GM18867 (cell line): ENCODE results near the gene IDE.
"Not testable (repeated sequence)": the region's sequence is repeated elsewhere in the genome, so short reads cannot be mapped to it uniquely, and the experiment has no call there.

ENCODE experiments used
- ATAC-seq: cut with Tn5 transposase; IDR thresholded peaks from one replicate; pipeline ENCODE4 v1.9.1; 2021; ENCODE audit warnings: mild to moderate bottlenecking, moderate library complexity; ENCODE audit not compliant: unreplicated experiment

The IDE gene

GRCh38 chr10:92492748-92493240 lies 81.1 kb downstream of the IDE start:
- no peak for ATAC-seq

DNA sequence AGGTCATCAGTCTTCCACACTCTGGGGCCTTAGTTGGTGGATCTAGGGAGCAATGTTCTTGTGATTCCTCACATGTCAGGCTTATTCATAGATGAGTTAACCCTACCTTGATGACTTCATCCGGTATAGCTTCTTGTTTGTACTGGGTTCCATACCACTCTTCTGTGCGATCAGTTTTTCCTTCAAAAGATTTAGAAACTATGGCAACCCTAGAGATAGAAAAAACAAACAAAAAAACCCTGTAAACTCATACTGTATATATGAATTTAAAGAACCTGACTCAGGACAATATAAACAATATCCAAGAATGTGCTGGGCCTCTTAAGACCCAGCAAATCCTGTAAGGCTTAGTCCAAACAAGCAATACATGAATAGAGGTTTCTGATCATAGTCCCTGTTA lies 83.5 kb downstream of the IDE start:
- ATAC-seq = no peak

DNA sequence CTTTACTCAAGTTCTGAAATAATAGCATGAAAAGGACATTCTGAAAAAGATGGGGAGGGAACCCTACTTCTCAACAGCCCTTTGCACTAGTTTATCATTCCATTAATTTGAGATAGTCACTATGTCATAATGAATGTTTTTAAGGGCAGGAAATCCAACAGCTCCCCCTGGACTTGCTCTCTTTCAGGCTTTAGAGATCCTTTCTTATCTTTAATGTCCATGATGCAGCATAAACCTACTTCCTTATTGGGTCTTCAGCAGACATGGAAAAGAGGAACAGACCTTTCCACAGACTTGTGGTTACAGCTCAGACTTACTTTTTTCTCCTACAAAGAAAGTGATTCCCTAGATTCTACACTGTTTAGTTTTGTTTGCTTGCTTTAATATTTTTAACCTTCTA lies 87.3 kb downstream of the IDE start:
- ATAC-seq = no peak

DNA sequence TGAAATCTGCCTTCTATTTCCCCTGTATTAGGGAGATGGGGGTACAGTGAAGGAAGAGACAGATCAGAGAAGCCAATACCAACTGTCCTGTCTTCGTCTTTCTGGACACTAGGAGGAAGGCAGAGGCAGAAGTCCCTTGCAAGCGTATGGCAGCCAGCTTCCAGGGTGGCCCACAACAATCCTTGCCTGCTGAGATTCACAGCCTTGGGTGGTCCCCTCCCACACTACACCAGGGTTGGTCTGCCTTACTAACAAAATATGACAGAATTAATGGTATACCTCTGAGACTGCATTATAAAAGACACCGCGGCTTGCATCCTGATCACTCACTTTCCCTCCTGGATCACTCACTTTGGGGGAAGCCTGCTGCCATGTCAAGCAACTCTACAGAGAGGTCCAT lies 90.4 kb downstream of the IDE start:
- ATAC-seq = no peak

DNA sequence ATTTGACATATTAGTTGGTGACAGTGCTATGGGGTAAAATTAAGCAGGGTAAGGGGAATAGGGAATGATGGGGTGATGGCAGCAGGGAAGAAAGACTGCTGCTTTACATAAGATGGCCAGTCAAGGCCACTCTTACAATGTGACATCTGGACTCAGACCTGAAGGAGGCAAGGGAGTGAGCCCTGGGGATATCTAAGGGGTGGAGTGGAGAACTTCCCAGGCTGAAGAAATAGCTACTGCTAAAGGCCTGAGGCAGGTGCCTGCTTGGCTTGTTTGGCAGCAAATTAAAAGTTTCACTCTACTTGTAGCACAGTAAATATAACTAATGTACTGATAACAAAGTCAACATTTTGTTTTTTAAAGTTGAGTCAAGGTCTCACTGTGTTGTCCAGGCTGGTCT lies 93.5 kb downstream of the IDE start:
- no peak for ATAC-seq

- ATAC-seq = no peak
Observed at GRCh38 chr10:92479547-92479946, 94.3 kb downstream of the IDE start.

DNA sequence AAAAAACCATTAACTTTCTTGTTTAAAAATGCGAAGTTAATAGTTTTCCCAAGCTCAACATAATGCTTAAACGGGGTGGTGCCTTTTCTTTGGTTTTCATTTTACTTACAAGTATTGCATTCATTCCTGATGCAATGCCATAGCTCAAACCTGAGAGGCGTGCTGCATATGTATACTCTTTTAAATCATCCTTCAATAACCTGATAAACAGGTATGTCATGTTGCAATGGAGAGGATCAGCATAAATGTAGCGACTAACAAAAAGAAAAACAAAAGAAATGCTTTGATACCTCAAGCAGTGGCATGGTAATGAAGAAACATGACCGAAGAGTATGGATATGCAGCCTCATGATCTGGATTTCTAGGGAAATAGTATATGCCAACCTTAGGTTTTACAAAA lies 95.4 kb downstream of the IDE start:
- no peak for ATAC-seq

DNA sequence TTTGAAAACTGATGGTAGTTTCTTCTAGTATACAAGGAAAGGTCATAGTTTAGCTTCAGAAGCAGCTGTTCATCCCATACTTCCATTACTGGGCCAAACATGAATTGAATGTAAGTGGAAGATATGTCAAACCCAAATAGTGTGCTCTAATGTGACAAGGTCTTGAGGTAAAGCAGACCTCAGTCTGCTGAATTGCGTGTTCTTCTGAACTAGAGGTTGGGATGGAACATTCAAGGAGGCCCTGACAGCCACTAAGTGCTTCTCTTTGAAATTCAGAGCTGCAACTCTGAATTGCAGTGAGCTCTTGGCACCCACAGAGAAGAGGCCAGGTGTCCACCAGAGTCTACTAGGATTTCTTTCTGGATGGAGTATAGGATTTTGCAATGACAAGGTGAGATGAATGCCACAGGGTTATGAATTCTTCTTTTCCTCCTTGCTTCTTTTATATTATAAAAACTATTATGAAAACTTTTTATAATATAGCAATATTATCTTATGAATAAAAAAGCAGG lies 98.5 kb downstream of the IDE start:
- ATAC-seq = no peak

DNA sequence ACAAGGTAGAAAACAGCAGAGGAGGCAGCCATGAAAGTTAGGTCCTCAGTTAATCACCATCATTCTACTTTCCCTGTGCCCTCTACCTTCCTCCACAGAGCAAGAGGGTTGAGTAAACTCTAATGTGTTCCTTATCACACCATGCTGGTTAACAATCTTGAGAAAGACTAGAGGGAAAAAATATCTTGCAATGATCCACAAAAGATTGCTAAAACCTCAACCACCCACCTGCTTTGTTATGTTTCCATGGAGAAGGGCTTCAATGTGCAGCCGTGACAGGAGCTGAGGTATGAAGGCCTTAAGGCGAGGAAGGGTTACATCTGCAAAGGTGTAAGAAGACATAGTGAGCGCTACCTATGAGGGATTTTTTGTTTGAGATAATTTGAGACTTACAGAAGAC lies 103.9 kb downstream of the IDE start:
- ATAC-seq = no peak

DNA sequence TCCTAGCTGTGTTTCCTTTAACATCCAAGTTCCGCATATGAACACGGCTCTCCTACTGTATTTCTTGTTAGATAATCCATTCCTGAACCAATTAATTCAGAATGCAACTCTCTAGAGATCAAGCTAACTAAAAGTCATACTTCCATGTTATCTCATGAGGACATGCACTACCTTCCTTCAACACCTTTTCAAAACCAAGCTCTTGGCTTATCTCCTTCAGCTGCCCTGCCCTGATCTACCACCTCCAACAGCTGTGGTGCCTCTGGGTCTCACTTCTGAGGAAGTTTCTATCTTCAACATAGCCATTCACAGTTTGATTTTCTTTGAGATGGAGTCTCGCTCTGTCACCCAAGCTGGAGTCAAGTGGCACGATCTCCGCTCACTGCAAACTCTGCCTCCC lies 109.5 kb downstream of the IDE start:
- no peak for ATAC-seq

DNA sequence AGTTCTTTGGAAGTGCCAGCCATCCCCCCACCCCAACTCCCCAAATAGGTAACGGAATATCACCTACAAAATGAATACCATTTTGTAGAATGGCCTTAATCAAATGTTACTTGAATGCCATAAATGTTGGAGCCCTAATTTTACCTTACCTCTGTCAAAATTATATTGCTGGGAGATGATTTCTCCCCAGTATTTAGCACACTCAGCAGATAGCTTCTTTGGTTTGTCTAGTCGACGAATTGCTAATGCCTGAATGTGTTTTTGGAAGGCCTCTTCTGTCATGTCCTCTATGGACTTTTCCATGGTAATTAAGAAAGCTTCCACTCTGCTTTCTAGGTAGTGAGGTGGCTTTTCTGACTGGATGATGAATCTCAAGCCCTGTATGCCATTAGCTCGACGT lies 110.3 kb downstream of the IDE start:
- ATAC-seq = no peak

DNA sequence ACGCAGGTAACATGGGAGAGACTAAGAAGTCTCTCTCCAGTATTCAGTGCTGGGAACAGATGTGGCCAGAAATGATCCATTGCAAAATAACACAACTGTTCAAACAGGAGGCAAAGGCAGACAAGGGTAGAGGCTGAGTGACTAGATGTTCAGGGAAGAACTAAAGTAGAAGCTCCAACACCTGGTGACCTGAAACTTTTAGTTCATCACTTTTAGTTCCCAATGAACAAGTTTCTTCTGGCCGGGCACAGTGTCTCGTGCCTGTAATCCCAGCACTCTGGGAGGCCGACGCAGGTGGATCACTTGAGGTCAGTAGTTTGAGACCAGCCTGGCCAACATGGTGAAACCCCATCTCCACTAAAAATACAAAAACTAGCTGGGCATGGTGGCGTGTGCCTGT lies 118.9 kb downstream of the IDE start:
- ATAC-seq = not testable (repeated sequence)

- ATAC-seq = no peak
Observed at GRCh38 chr10:92452313-92452712, 121.6 kb downstream of the IDE start.

- no peak for ATAC-seq
Observed at GRCh38 chr10:92451431-92451830, 122.5 kb downstream of the IDE start.

- no peak for ATAC-seq
Observed at GRCh38 chr10:92450896-92451295, 123.0 kb downstream of the IDE start.

DNA sequence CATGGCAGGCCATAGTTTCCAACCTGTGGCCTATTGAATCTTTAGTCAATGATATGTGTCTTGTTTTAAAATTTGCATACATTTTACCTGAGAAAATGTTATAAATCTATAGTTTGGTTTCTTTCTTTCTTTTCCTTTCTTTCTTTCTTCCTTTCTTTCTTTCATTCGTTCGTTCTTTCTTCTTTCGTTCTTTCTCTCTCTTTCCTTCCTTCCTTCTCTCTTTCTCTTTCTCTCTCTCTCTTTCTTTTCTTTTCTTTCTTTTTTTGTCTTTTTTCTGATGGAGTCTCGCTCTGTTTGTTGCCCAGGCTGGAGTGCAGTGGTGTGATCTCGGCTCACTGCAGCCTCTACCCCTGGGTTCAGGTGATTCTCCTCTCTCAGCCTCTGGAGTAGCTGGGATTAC lies 133.3 kb downstream of the IDE start:
- ATAC-seq = no peak

- no peak for ATAC-seq
Observed at GRCh38 chr10:92438220-92438619, 135.7 kb downstream of the IDE start.

DNA sequence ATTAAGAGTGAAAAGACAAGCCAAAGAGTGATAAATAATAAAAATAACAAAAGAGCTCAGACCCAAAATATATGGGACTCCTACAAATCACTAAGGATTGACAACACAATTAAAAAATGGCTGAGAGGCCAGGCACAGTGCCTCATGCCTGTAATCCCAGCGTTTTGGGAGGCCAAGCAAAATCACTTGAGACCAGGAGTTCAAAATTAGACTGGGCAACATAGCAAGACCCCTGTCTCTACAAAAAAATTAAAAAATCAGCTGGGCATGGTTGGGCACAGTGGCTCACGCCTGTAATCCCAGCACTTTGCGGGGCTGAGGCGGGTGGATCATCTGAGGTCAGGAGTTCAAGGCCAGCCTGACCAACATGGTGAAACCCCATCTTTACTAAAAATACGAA lies 137.3 kb downstream of the IDE start:
- no peak for ATAC-seq

DNA sequence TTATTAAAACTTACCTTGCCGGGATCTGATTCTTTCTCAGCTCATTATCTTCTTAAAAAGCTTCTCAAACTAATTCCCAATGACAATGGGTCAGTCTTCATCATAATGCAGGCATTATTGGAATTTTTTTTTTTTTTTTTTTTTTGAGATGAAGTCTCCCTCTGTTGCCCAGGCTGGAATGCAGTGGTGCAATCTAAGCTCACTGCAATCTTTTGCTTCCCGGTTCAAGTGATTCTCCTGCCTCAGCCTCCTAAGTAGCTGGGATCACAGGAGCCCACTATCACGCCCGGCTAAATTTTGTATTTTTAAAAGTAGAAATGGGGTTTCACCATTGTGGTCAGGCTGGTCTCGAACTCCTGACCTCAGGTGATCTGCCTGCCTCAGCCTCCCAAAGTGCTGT lies 137.8 kb downstream of the IDE start:
- ATAC-seq = not testable (repeated sequence)

DNA sequence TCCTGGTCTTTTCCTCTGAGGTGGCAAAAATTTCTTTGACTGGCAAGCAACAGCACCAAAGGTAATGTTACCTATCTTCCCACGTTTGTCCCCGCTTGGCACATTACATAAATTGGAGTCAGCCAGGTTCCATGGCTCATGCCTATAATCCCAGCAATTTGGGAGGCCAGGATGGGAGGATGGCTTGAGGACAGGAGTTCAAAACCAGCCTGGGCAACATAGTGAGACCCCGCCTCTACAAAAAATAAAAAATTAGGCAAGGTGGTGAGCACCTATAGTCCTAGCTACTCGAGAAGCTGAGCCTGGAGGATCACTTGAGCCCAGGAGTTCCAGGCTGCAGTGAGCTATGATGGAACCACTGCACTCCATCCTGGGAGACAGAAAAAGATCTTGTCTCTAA lies 139.5 kb downstream of the IDE start:
- ATAC-seq = no peak

GRCh38 chr10:92432596-92432995 lies 141.3 kb downstream of the IDE start:
- no peak for ATAC-seq

DNA sequence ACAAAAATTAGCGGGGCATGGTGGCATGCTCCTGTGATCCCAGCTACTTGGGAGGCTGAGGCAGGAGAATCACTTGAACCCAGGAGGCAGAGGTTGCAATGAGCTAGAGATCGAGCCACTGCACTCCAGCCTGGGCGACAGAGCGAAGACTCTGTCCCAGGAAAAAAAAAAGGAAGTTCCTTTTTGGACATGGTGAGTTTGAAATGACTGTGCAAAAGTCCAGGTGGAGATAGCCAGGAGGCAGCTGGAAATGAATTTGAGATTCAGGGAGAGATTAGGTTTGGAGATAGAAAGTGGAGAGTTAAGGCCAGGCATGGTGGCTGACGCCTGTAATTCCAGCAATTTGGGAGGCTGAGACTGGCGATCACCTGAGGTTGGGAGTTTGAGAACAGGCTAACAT lies 143.8 kb downstream of the IDE start:
- no peak for ATAC-seq

DNA sequence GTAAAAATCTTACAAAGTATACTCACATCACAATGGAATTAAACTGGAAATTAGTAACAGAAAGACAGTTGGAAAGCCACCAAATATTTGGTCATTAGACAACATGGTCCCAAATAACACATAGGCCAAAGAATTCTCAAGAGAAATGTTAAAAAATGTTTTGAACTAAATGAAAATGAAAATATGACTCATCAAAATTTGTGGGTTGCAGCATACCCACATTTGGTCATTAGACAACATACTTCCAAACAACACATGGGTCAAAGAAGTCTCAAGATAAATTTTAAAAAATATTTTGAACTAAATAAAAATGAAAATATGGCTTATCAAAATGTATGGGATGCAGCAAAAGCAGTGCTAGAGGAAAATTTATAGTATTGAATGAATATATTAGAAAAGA lies 152.3 kb downstream of the IDE start:
- no peak for ATAC-seq
